ENCODE measurements around the gene CDH13.

DNA sequence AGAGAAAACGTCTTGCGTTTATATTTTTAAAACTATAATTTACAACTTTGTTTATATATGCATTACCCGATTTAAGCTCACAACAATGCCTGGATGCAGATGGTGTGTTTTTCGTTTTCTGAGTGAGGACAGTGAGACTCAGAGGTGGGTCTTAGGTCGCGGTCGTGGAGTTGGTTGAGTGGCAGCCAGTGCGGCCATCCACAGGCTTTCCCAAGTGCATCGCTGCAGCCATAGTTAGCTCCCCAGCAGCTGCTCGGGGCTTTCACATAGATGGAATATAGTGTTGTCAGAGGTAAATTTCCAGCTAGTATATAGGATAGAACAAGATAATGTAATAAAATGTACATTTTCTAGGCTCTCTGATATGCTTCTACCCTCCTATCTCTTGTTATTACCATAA, 417.8 kb downstream of the CDH13 start:
- TF ChIP-seq, protein P1, sequence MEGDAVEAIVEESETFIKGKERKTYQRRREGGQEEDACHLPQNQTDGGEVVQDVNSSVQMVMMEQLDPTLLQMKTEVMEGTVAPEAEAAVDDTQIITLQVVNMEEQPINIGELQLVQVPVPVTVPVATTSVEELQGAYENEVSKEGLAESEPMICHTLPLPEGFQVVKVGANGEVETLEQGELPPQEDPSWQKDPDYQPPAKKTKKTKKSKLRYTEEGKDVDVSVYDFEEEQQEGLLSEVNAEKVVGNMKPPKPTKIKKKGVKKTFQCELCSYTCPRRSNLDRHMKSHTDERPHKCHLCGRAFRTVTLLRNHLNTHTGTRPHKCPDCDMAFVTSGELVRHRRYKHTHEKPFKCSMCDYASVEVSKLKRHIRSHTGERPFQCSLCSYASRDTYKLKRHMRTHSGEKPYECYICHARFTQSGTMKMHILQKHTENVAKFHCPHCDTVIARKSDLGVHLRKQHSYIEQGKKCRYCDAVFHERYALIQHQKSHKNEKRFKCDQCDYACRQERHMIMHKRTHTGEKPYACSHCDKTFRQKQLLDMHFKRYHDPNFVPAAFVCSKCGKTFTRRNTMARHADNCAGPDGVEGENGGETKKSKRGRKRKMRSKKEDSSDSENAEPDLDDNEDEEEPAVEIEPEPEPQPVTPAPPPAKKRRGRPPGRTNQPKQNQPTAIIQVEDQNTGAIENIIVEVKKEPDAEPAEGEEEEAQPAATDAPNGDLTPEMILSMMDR (IDR thresholded peaks at IDR 0.05; ENCODE audit: low read length), result no peak
- TF ChIP-seq EZH2 (optimal IDR thresholded peaks at IDR 0.05; ENCODE audit: low read depth, low read length), result no peak
